HUES64 (cell line): Measurements from ENCODE around the gene ANTXR1.

Experiments used
- H3K27ac ChIP-seq: 2 replicates; pipeline ENCODE4 v1.7.0; 2013; ENCODE audit warnings: low read depth, low read length, inconsistent platforms
- H3K27me3 ChIP-seq: 2 replicates; pipeline ENCODE4 v1.6.1; 2013; ENCODE audit warnings: mild to moderate bottlenecking, low read length; ENCODE audit not compliant: insufficient read depth
- H3K36me3 ChIP-seq: 2 replicates; pipeline ENCODE4 v1.6.1; 2013; ENCODE audit warnings: mild to moderate bottlenecking, low read length; ENCODE audit not compliant: insufficient read depth
- H3K4me1 ChIP-seq: 2 replicates; pipeline ENCODE4 v1.6.1; 2013; ENCODE audit warnings: mild to moderate bottlenecking, low read length, moderate library complexity; ENCODE audit not compliant: insufficient read depth
- H3K4me3 ChIP-seq: 2 replicates; pipeline ENCODE4 v1.5.1; 2013; ENCODE audit warnings: mild to moderate bottlenecking, low read length, moderate library complexity
- H3K9ac ChIP-seq: 2 replicates; pipeline ENCODE4 v1.6.1; 2013; ENCODE audit warnings: mild to moderate bottlenecking, low read depth, low read length
- H3K9me3 ChIP-seq: 2 replicates; pipeline ENCODE4 v1.6.1; 2013; ENCODE audit warnings: low read depth, low read length; ENCODE audit not compliant: insufficient read depth
- WGBS: fragments of 150-250, 120-280 bp; methylation state at CpG from one replicate; pipeline ENCODE4 v1.1.7; 2013; ENCODE audit warnings: missing lambda C conversion rate; 5-methylcytosine and 5-hydroxymethylcytosine counted together

The ANTXR1 gene

DNA sequence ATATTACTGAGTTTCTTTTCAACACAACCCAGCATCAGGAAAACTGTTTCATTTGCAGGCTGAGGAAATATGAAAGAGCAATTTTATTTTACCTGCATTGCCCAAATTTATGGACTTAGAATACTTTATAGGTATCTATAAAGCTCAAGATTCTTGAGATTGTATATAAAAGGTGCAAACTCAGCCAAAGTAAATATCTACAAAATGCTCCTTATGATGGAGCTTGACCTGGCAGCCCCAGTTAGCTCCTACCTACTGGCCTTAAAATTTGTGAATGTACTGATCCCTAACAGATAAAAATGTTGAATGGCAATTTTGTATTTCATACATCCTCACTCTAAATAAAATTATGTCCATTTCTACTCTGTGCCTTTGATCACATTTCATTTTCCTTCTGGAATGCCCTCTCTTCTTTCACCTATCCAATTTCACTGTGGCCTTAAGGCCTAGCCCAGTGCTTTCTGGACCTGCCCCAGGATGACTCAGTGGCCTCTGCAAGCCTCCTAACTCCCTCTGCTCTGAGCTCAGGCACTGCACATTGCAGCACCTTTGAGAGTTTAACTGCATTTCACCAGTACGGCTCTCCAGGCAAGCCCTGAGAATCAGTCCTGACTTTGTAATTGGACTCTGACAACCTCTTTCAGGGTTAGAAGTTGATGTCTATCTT, 125.9 kb downstream of the ANTXR1 start:
- 88% methylated on average over 1 of the region's 1 CpG for WGBS

DNA sequence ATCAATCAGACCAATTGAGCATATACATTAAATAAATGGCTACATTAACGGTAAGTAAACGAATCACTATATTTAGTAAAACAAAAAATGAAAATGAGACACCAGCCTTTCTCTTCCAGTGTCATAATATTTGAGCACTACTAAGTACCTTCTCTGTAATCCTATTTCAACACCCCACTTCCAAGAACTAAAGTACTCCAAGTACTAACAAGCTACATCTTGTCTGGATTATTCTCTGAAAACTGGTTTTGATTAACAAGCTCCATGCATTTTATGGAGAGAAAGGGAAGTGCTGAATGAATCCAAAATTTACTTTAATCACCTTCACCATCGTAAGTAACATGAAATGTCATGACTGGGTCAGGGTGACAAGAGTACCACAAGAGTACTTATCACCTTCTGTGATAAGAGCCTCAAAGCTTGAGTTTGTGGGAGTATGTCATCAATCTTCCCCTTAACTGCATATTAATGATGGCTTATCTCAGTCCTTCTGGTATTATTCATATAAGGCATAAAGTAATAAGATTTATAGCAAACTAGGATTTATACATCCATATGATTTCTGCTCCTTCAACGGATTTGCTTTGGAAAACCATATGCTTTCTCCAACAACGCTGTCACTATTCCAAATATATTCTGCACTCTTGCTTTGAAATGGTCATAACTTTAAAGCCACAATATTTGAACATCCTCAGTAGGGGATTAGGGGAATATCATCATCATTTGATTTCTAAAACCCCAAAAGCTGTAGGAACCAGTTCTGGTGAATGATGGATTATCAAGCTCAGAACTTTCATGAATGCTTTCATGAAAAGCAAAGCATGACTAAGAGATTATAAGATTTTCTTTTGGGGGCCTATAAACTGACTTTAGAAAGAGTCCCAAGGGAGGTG, 127.0 kb downstream of the ANTXR1 start:
- 86% methylated on average over 5 of the region's 5 CpGs for WGBS
- Histone ChIP-seq H3K27ac (no peak overlapping the region), H3K4me3 (no peak overlapping the region), H3K9ac (no peak overlapping the region), H3K9me3 (no peaks in the 10 kb centered on the region), H3K27me3 (no peaks in the 10 kb centered on the region), H3K4me1 (peaks cover 11% of the 10 kb centered on the region), H3K36me3 (no peaks in the 10 kb centered on the region)

More for the DNA sequence above, 125.9 kb downstream of the ANTXR1 start:
- Histone ChIP-seq H3K9ac (no peak overlapping the region), H3K9me3 (no peaks in the 10 kb centered on the region), H3K36me3 (no peaks in the 10 kb centered on the region), H3K4me3 (no peak overlapping the region), H3K27me3 (no peaks in the 10 kb centered on the region), H3K4me1 (peaks cover 11% of the 10 kb centered on the region), H3K27ac (no peak overlapping the region)

GRCh38 chr2:69141061-69141460, 128.1 kb downstream of the ANTXR1 start:
- H3K4me1 ChIP-seq, result peaks cover 11% of the 10 kb centered on the region
- WGBS, result 92% methylated on average over 1 of the region's 1 CpG
- H3K27me3 ChIP-seq, result no peaks in the 10 kb centered on the region
- H3K4me3 ChIP-seq, result no peak overlapping the region
- no peaks in the 10 kb centered on the region for H3K36me3 ChIP-seq
- H3K9me3 ChIP-seq, result no peaks in the 10 kb centered on the region
- no peak overlapping the region for H3K9ac ChIP-seq
- no peak overlapping the region for H3K27ac ChIP-seq

GRCh38 chr2:69143748-69144360, 130.9 kb downstream of the ANTXR1 start:
- H3K27ac ChIP-seq, result no peak overlapping the region

GRCh38 chr2:69145204-69145603, 132.2 kb downstream of the ANTXR1 start:
- WGBS, result 92% methylated on average over 7 of the region's 7 CpGs
- H3K9ac ChIP-seq, result no peak overlapping the region
- H3K4me1 ChIP-seq, result peaks cover 18% of the 10 kb centered on the region
- H3K9me3 ChIP-seq, result no peaks in the 10 kb centered on the region
- no peak overlapping the region for H3K4me3 ChIP-seq
- no peaks in the 10 kb centered on the region for H3K27me3 ChIP-seq
- H3K36me3 ChIP-seq, result no peaks in the 10 kb centered on the region
- H3K27ac ChIP-seq, result no peak overlapping the region

More at GRCh38 chr2:69143748-69144360, 130.9 kb downstream of the ANTXR1 start:
- H3K36me3 ChIP-seq, result no peaks in the 10 kb centered on the region
- WGBS, result 90% methylated on average over 3 of the region's 4 CpGs
- no peak overlapping the region for H3K4me3 ChIP-seq
- no peaks in the 10 kb centered on the region for H3K27me3 ChIP-seq
- no peak overlapping the region for H3K9ac ChIP-seq
- H3K9me3 ChIP-seq, result no peaks in the 10 kb centered on the region
- peaks cover 8% of the 10 kb centered on the region; the same call in 1 of the 2 replicates for H3K4me1 ChIP-seq

- Histone ChIP-seq H3K36me3 (0 out of 2 replicates have a peak, but pooled peaks cover 7% of the 10 kb centered on the region), H3K27me3 (no peaks in the 10 kb centered on the region), H3K4me3 (no peak overlapping the region), H3K4me1 (peaks cover 20% of the 10 kb centered on the region), H3K9me3 (no peaks in the 10 kb centered on the region), H3K27ac (no peak overlapping the region), H3K9ac (no peak overlapping the region)
- WGBS, result 78% methylated on average over 13 of the region's 13 CpGs
These were observed 135.0 kb downstream of the ANTXR1 start for GRCh38 chr2:69147841-69148533.

DNA sequence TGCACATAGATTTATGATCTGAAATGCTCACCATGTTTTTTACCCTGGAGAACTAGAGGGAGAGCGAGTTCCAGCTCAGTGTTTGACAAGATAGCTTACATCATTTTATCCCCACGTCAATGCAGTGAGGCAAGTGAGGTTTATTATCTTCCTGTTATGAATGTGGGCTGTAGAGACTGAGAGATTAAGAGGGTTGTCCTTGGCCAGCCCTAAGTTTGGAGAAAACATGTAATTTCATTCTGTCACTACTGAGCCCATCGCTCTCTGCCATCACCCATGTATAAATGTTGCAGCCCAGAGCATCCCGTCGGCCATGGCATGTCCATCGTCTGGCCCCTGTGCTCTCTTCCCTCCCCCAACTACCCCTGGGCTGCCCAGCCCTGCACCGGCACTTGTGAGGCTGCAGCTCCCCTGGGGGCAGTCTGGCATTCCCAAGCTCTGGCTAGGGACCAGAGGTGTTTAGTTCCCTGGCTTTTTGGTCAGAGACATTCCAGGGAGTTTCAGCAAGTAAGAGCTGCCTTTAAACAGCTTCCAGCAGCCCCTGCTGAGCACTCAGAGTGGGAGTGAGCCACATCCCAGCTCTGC, 136.7 kb downstream of the ANTXR1 start:
- Histone ChIP-seq H3K9me3 (no peaks in the 10 kb centered on the region), H3K27ac (no peak overlapping the region; the same call in 1 of the 2 replicates), H3K9ac (no peak overlapping the region), H3K27me3 (no peaks in the 10 kb centered on the region), H3K36me3 (0 out of 2 replicates have a peak, but pooled peaks cover 11% of the 10 kb centered on the region), H3K4me3 (no peak overlapping the region), H3K4me1 (peaks cover 20% of the 10 kb centered on the region)
- WGBS, result 56% methylated on average over 7 of the region's 7 CpGs

DNA sequence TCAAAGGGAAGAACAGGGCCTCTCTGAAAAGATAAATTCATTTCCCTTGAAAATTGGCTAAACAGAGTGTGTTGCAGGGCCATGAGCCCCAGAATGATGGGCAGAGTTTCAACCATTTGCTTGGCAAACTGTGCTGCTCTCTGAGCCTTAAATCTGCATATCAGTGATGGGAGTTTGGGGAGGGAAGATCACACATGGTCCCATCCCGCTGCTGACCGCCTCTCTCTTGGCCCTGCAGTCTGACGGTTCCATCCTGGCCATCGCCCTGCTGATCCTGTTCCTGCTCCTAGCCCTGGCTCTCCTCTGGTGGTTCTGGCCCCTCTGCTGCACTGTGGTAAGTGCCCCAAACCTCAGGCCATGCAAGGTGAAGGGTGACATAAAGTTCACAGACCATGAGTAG, 139.0 kb downstream of the ANTXR1 start:
- Histone ChIP-seq H3K27me3 (no peaks in the 10 kb centered on the region), H3K9ac (no peak overlapping the region), H3K9me3 (no peaks in the 10 kb centered on the region), H3K36me3 (0 out of 2 replicates have a peak, but pooled peaks cover 11% of the 10 kb centered on the region), H3K4me3 (no peak overlapping the region), H3K27ac (no peak overlapping the region), H3K4me1 (peaks cover 20% of the 10 kb centered on the region)
- WGBS, result 96% methylated on average over 4 of the region's 4 CpGs

GRCh38 chr2:69152847-69153583, 140.0 kb downstream of the ANTXR1 start:
- H3K4me1 ChIP-seq, result peaks cover 20% of the 10 kb centered on the region
- H3K4me3 ChIP-seq, result no peak overlapping the region
- 0 out of 2 replicates have a peak, but pooled peaks cover 11% of the 10 kb centered on the region for H3K36me3 ChIP-seq
- no peak overlapping the region for H3K9ac ChIP-seq
- H3K9me3 ChIP-seq, result no peaks in the 10 kb centered on the region
- H3K27me3 ChIP-seq, result no peaks in the 10 kb centered on the region
- 94% methylated on average over 3 of the region's 3 CpGs for WGBS
- no peak overlapping the region for H3K27ac ChIP-seq

GRCh38 chr2:69154106-69154505, 141.1 kb downstream of the ANTXR1 start:
- Histone ChIP-seq H3K9me3 (no peaks in the 10 kb centered on the region), H3K36me3 (0 out of 2 replicates have a peak, but pooled peaks cover 11% of the 10 kb centered on the region), H3K4me1 (peaks cover 12% of the 10 kb centered on the region), H3K9ac (no peak overlapping the region), H3K27me3 (no peaks in the 10 kb centered on the region), H3K4me3 (no peak overlapping the region), H3K27ac (no peak overlapping the region)
- WGBS, result 96% methylated on average over 2 of the region's 2 CpGs
